HG03558 (cell line): Measurements from ENCODE around the gene NTM.
"Not testable (repeated sequence)": the region's sequence is repeated elsewhere in the genome, so short reads cannot be mapped to it uniquely, and the experiment has no call there.

Experiments
- ATAC-seq: cut with Tn5 transposase; IDR thresholded peaks from one replicate; pipeline ENCODE4 v1.9.1; 2021; ENCODE audit warnings: moderate number of reproducible peaks; ENCODE audit not compliant: unreplicated experiment; ENCODE audit errors: extremely low read depth

Gene NTM

DNA sequence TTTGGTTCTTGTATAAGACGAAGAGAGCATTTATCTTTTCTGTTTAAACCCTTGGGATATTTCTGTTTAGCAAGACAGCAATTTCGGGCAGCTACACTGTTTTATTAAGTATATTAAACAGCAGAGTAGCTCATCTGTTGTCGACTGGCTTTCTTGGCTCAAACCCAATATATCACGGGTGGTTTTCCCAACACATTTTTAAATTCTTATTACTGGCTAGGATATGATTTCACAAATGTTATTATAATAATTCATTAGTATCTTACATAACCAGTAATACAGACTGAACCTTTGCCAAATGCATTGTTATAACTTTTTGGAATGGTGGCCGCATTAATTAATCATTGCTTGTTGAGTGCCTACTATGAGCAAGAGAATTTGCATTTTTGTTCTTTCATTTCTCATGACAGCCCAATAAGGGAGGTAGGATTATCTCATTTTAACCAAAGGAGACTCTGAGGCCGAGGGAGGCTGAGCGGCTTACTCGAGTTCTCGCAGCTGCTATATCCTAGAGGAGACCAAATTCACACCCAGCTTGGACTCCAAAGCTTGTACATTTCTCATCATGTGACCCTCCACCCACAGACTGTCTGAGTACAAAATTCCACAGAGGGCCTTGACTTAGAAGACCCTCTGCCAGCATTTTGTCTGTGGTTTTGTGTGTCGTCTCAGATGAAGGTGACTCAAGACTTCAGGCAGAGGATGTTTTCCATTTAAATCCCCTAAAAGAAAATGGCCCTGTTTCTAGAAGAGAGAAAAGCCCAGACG lies 304.9 kb downstream of the NTM start:
- no peak for ATAC-seq

DNA sequence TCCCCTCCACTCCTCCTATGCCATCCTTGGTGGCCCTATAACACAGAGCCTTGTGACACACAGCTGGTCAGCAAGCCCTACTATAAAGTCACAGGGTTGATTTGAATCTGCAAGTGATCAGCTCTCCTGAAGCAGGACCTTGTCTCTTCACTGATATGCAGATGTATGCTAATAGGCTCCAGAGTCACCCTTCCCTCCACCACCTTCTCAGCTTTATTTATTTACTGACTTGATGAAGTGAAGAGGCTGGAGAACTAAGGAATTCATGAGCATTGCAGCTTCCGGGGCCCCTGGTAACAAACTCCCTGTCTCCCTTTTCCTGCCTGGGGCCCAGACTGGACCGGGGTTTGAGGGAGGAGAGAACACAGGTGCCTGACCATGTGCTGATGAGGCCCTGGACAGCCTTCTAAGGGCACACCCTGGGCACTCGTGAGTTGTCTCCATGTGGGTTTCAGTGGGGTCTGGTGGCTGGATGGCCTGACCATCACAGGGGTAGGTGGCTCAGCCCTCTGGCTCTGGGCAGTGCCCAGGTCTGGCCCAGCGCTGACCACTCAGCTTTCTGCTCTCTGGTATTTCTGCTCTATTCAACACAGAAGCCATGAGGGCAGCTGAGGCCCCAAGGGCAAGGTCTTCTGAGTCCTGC lies 307.5 kb downstream of the NTM start:
- no peak for ATAC-seq

DNA sequence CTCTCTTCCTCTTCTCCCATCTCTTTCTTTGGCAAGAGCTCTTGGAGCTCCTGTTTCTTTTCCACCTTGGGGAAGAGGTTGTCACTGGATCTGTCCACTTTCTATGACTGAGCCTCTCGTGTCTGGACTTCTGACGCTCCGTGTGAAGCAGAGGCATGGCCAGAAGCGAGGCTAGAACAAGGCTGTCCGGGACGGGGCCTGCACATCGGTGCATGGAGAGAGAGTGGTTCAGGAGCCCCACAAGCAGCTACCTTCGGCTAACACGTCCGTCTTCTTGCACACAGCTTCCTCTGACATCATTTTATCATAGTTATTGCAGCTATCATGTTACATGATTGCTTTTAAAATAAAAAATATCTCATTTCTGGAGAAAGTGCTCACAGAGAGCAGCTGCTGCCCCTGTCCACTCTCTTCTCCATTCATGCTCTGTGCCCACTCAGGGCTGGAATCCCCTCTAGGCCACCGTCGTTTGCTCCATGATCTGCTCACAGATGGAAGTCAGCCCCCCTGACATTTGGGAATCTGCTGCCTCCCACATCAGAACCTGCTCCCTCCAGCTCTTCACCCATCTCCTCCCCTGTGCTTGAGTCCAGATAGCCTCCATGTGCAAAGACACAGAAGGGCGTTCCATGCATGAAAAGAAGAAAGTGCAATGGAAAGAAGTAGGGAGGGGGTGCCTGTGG lies 308.4 kb downstream of the NTM start:
- ATAC-seq = no peak

DNA sequence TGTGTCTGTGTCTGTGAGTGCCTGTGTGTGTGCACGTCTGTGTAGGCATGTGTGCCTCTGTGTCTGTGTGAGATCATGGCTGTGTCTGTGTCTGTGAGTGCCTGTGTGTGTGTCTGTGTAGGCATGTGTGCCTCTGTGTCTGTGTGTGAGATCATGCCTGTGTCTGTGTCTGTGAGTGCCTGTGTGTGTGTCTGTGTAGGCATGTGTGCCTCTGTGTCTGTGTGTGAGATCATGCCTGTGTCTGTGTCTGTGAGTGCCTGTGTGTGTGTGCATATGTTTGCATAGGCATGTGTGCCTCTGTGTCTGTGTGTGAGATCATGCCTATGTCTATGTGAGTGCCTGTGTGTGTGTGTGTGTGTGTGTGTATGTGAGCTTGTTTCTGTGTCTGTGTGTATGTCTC lies 310.0 kb downstream of the NTM start:
- not testable (repeated sequence) for ATAC-seq

DNA sequence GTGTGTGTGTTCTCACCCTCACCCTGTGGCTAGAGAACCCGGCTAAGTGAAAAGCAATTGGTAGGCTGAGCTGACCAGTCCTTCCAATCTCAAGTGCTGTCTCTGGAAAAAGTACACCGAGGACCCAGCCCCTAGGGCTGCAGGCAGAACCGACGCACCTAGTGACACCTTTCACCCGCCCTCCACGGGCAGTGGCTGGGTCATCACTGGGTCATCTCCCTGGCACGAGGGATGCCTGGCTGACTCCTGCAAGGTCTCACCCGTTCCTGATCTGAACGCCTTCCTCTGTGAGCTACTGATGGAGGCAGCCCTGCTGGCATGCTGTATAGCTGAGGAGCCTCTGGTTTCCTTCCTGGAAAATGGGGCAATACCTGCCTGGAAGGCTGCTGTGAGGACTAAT lies 311.5 kb downstream of the NTM start:
- no peak for ATAC-seq

DNA sequence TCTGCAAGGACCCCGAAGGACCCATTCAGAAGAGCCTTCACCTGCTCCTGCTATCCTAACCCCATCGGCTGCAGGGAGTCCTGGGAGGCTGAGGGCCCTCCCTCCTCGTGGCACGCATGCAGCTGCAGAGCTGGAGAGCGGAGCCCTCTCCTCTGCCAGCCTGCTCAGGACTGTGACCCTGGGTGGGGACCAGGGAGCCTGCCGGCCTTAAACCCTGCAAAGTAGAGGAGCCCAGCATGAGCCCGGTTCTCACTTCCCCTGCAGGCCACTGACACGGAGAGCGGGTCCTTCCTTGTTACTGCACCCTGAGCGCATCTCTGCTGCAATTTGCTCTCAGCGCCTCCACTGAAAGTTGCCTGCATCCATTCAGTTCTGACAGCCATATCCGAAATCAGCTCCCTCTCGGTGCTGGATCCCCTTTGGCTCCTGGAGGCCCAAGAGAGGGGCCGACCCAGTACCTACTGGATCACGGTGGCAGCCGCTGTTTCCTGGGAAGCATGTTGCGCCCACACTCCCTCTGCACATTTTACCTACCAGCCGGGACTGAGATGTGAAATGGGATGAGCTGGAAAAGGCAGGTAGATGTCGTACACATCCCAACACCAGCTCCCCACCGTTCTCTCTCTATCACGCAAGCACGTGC lies 312.1 kb downstream of the NTM start:
- no peak for ATAC-seq

DNA sequence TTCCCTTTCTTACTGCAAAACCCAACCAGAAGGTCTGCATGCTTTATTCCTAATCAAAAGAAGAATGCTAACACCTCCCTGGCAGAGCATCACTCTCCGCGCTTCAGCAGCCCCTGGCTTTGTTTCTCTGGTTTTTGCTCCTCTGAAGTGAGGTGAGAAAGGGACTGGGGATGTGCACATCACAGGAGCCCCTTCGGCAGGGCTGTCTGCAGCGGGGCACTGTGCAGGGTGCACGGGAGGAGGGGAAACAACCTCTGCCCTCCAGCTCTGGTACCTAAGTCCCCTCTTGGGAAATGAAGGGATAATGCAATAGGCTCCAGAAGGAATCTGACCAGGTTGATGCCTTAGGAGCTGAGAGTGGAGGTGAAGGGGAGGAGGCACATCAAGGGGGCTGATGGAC lies 312.7 kb downstream of the NTM start:
- ATAC-seq = no peak

DNA sequence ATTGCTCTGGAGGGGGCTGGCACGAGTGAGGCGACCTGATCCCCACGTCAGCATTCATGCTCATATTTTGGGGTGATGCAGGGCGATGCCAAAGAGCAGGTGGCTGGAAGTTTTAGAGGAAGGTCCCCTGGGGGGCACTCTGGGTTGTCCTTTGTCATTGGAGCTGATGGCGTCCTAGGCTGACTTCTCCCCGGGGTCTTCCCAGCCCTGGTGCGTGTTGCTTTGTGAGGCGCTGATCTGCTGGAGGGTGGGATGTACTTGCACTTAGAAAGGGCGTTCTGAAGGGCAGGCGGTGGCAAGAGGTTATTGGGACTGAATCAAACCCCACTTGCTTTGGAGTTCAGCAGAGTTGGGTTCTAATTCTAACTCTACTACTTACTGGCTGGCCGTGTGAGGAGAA lies 313.3 kb downstream of the NTM start:
- ATAC-seq = no peak

DNA sequence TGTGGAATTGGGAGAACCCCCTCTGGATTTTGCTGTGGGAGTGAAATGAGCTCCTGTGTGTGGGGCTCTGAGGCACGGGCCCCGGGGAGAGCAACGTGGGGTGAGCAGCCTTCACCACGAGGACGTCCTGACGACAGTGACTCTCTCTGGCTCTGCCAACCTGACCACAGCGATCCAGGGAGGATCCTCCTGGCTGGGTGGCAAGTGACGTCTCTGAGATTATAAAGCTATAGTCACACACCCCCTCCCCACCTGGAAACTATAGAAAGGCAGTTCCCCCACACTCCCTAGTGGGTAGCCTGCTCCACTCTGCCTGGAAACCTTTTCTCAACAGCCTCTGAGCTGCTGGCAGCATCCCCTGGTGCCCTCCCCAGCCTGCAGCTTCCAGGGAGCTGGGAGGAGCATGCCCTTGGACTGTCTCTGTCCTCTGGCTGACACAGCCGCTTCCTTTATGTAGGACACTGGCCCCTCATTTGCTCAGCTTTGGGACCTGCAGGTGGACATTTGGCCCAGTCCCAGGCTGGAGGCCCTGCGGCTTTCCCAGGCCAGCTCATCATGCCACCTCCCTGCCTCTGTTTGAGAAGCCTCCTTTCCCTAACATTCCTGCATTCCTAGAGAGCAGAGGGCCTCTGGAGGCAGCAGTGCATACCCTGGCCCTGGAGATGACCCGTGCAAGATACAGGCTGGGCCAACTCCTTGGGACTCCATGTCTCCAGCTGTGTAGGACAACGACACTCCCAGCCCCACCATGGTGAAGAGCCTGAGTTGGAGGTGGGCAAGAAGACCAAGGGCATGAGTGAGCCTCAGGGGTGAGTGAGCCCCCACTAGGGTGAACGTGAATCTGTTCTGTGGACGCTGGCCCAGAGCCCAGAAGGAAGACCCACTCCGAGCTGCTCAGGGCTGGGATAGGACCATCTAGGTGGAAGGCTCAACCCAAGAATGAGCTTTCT lies 314.0 kb downstream of the NTM start:
- ATAC-seq = no peak

DNA sequence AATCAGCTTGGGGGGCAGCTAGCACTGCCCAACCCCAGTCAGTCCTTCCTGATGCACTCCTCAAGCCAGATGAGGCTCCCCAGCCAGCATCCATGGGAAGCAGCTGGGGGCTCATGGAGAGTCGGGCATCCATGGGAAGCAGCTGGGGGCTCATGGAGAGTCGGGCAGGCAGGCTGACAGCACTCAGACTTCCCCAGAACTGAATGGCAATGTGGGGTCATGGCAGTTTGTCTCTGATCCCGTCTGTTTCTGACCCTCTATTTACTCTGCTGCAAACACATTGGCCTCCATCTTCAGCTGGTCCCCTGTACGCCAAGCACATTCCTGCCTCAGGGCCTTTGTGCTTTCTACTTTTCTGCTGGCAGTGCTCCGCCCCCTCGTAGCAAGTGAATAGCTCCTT lies 314.8 kb downstream of the NTM start:
- ATAC-seq = no peak

DNA sequence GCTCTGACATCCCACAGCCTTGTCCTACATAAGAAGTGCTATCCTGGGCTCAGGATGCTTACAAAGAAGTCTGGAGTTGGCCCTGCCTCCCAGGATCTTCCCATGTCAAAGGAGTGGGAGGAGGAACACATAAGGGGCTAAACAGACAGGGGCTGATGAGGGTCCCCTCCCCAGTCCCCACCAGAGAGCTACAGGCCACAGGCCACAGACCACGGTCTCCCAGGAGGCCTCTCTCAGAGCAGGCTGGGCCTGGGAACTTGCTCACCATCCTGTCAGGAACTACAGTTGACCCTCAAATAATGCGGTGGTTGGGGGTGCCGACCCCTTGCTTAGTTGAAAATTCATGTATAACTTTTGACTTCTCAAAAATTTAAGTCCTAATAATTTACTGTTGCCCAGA lies 315.5 kb downstream of the NTM start:
- no peak for ATAC-seq

DNA sequence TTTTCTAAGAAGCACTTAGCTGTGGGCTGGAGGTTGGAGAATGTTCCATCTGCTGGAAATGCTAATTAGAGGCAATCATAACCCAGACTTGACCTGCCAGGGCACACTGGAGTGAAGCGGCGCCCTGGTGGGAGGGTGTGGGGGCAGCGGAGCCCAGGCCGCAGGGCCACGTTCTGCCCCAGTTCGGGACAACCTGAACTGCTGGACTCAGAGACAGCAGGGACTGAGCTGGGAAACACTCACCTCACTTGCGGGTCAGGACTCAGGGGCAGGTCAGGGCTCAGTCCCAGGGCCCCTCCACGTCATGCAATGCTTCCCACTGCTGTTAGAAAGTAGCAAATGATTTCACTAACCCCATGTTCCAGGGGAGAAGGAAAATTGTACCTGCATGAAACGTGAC lies 316.4 kb downstream of the NTM start:
- ATAC-seq = no peak

DNA sequence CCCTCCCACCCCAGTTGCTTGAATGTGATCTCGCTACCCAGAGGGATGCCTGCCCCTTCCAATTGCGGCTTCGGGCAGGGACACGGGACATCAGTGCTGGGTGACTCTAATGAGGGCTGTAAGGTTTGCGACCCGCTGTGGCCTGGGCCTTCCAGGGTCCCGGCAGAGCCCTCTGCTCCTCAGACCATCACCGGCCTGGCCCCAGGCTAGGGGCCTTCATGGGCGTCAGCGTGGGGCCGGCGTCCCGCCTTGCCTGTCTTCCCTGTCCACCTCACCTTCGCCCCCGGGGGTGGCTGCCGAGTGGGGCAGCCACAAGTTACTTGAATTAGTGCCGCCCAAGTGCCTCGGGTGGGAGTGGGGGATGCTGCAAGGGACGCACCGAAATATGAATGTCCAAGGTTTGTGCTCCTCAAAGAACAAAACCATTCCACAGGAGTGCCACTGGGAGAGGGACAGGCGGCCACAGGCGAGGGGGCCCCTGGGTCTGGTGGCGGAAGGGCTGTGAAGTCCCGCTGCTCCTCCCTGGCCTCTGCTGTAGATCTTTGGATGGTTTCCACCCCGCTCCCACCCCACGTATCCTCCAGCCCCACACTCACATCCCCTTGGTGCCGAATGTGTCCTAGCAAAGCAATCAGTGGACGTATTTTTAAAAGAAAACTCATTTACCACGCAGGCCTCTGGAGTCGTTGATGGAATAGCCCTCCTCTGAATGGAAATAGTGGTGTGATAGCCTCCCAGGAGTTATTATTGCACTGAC lies 317.1 kb downstream of the NTM start:
- no peak for ATAC-seq

DNA sequence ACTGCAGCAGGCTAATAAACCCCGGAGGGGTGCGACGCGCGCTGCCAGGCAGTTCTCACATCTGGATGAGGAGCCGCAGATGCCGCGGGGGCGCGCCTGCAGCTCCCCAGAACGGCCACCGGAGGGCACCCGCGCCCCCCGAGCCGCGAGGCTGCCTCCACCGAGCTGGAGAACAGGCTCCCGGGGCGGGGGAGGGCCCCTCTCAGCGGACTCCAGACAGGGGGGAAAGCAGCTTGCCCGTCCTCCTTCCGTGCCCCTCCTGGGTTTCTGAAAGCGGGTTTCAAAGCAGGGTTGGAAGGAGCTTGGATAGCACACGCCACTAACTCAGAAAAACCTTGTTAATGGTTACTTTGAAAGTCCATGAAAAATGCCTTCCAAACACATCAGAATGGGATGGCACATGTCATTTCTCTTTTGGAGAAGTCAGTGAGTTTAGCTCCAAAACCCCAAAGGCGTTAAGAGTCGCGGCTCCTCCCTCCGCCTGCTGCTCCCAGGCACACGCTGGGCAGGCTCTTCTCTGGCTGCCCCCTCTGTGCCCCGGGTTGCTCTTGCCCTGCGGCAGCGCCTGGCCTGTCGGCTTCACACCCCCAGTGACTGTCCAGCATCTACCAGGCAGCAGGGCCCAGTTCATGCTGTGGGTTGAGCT lies 317.8 kb downstream of the NTM start:
- ATAC-seq = peak; percentile 51

DNA sequence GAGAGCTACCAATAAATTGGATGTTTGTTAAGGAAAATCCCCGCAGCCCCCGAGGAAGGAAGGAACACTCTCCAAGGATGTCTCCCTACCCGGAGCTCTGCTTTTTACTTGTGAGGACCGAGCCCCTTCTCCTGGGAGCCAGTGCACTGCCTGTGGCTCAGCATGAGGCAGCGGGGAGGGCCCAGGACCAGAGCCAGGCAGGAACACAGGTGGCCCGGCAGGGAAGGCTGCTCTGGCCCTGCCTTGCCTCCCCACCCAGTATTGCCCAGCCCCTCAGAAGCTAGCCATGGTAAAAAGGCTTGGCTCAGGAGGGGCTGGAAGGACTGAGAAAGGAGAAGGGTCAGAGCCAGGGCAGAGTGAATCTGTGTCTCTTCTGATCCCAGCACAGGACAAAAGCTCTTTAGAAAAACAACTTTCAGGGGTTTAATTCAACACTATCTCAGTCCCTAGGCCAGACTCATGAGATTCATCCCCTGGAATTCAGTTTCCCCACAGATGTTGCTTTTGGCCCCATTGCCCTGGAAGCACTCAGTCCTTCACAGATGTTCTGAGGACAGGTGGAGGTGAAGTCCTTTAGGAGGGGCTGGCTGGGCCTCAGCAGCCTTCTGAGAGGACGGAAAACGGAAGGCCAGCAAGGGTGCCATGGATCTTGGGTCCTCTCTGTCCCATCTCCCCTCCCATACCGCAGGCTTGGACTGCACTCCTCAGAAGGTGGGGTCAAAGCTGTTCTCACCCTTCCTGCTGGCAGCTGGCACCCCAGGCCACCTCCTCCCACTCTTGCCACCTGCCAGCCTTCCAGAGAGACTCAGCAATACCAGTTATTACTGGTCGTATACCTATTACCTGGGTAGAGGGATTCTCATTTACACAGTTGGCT lies 318.9 kb downstream of the NTM start:
- no peak for ATAC-seq

DNA sequence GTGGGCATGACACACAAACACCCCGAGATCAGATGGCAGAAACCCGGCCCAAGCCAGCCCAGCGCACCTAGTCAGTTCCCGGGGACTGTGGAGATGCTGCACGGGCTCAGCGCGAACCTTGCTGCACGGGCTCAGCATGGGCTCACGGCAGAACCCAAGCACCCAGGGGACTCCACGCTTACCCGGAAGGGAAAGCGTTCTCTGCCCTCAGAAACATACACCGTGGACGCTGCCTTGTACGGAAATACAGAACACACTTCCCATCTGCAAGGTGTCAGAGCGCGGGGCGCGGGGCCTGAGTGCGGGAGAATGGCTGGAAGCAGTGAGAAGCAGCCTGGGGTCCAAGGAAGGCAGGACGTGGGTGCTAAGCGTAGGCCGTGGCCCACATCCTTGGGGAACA lies 319.9 kb downstream of the NTM start:
- no peak for ATAC-seq

DNA sequence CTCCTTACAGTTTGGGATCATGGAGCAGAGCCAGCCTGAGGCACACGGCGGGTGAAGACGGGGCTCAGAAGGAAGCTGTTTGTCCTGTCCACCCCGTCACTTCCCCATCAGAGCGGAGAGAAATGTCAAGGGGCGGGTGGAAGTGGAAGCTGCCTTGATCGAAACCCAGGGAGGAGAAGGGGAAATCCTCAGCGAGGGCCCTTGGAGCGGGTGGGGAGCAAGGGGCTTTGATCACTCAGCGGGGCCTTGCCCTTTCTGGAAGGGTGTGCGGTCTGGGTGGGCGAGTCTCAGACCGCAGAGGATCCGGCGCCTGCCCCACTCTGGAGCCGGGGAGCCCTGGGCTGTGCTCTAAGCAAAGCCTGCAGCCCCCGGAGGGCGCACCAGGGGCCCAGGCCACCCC lies 320.4 kb downstream of the NTM start:
- no peak for ATAC-seq
